Activated CD4-positive, alpha-beta memory T cell treated with anti-CD3 and anti-CD28 coated beads for 36 hours (primary cell): ENCODE measurements around the gene VSX2. TPM values are rescaled to one million over a fixed set of nuclear protein-coding genes. Genes with fewer than 3 reads are reported as not detected.

Experiments
- CTCF ChIA-PET: fragments of 350-600 bp; sonication (Branson Sonifier 250); formaldehyde crosslinking; loops from one replicate; lab custom pipeline; 2021; ENCODE audit warnings: antibody characterized with exemption, inconsistent platforms; lab: Charles Lee
- POLR2A ChIA-PET: fragments of 350-600 bp; sonication (Branson Sonifier 250); formaldehyde crosslinking; loops from one replicate; lab custom pipeline; 2021; ENCODE audit warnings: antibody characterized with exemption; lab: Charles Lee
- DNase-seq: peaks from one replicate; pipeline ENCODE4 v3.0.0-alpha.2; 2020
- H3K27ac Mint-ChIP-seq: one replicate; pipeline ENCODE4 v1.8.0; 2021; ENCODE audit warnings: mixed read lengths
- H3K27me3 Mint-ChIP-seq: one replicate; pipeline ENCODE4 v1.8.0; 2021; ENCODE audit warnings: mixed read lengths
- H3K36me3 Mint-ChIP-seq: one replicate; pipeline ENCODE4 v1.8.0; 2021; ENCODE audit warnings: mixed read lengths
- H3K4me1 Mint-ChIP-seq: one replicate; pipeline ENCODE4 v1.8.0; 2021; ENCODE audit warnings: low read depth, mixed read lengths
- H3K4me3 Mint-ChIP-seq: one replicate; pipeline ENCODE4 v1.8.0; 2021; ENCODE audit warnings: mild to moderate bottlenecking, mixed read lengths
- H3K9me3 Mint-ChIP-seq: one replicate; pipeline ENCODE4 v1.8.0; 2021; ENCODE audit warnings: mixed read lengths
- intact Hi-C: fragments of 100-400 bp; cut with micrococcal nuclease; formaldehyde crosslinking; loops from one replicate; pipeline ENCODE4 v1.15.1; 2023
- total RNA-seq, 2 experiments: library from RNA; stranded (reverse); gene quantifications; one replicate each; pipeline ENCODE4 v1.2.3, GENCODE V29; 2021

The VSX2 gene
- total RNA-seq, 2 experiments from 2014 or later = not detected

DNA sequence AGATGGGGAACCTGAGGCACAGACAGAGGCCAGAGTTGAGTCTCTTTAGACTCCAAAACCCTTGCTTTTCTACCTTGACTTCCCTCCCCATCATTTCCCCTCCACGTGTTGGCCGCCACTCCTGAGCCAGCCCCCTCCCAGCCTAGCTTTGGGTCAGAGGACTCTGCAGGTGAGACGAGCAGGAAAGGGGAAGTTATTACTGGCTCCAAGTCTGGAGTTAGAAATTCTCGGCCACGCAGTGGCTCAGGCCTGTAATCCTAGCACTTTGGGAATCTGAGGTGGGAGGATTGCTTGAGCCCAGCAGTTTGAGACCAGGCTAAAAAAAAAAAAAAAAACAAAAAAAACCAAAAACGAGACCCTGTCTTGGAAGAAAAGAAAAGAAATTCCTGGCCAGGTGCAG, 8.8 kb downstream of the VSX2 start:
- Mint-ChIP-seq H3K36me3 (no peaks in the 10 kb centered on the region), H3K27ac (no peak overlapping the region), H3K4me3 (no peak overlapping the region), H3K9me3 (no peaks in the 10 kb centered on the region), H3K4me1 (peaks cover 6% of the 10 kb centered on the region), H3K27me3 (peaks cover 46% of the 10 kb centered on the region)
- POLR2A ChIA-PET = no interaction called here
- intact Hi-C loops = no loop called here
- CTCF ChIA-PET = interaction anchor here (1.7 kb wide), 1 partner anchor 136 kb away, joined by 4 read pairs; no protein-coding TSS in a partner anchor
- no peak for DNase-seq

- intact Hi-C loops = loop anchor here (5.0 to 10.0 kb wide), 2 partner anchors 165 to 232 kb away; partner anchors contain the start of genes ALDH6A1, BBOF1, ENTPD5 and LIN52
- no peaks in the 10 kb centered on the region for H3K36me3 Mint-ChIP-seq
- peaks cover 6% of the 10 kb centered on the region for H3K4me1 Mint-ChIP-seq
- no peak overlapping the region for H3K4me3 Mint-ChIP-seq
- ChIA-PET CTCF (interaction anchor here (0.6 to 1.1 kb wide), 5 partner anchors 19 to 779 kb away, joined by 3 to 4 read pairs (median 3); partner anchors contain the start of genes ALDH6A1 and LIN52), POLR2A (no interaction called here)
- no peak overlapping the region for H3K27ac Mint-ChIP-seq
- peaks cover 30% of the 10 kb centered on the region for H3K27me3 Mint-ChIP-seq
- H3K9me3 Mint-ChIP-seq = no peaks in the 10 kb centered on the region
- DNase-seq = no peak
Observed at GRCh38 chr14:74249433-74250375, 10.5 kb downstream of the VSX2 start.

DNA sequence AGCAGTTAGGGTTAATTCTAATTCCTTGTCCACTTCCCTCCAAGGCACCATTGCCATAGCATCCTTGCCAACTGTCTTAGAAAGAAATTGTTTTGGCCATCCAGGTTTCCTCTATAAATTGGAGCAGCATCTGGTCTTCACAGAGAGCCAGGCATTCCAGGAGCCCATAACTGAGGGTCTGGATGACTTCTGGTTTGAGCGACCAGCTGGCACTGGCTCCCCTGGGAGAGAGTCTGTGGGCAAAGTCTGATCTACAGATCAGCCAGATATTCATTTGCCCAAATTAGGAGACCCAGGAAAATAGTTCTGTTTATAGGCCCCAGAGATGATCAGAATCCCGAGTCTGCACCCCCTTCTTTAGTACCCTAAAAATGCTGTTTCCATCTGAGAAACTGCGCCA, 16.0 kb downstream of the VSX2 start:
- CTCF ChIA-PET = interaction anchor here (0.8 kb wide), 1 partner anchor 9 kb away, joined by 3 read pairs; no protein-coding TSS in a partner anchor
- H3K27me3 Mint-ChIP-seq = peaks cover 17% of the 10 kb centered on the region
- H3K4me1 Mint-ChIP-seq = peaks cover 10% of the 10 kb centered on the region
- H3K27ac Mint-ChIP-seq = no peak overlapping the region
- intact Hi-C loops = loop anchor here (10.0 kb wide), 1 partner anchor 170 kb away; the partner anchor contains the start of genes ALDH6A1 and LIN52
- H3K36me3 Mint-ChIP-seq = no peaks in the 10 kb centered on the region
- POLR2A ChIA-PET = no interaction called here
- DNase-seq = no peak
- H3K9me3 Mint-ChIP-seq = no peaks in the 10 kb centered on the region
- no peak overlapping the region for H3K4me3 Mint-ChIP-seq

DNA sequence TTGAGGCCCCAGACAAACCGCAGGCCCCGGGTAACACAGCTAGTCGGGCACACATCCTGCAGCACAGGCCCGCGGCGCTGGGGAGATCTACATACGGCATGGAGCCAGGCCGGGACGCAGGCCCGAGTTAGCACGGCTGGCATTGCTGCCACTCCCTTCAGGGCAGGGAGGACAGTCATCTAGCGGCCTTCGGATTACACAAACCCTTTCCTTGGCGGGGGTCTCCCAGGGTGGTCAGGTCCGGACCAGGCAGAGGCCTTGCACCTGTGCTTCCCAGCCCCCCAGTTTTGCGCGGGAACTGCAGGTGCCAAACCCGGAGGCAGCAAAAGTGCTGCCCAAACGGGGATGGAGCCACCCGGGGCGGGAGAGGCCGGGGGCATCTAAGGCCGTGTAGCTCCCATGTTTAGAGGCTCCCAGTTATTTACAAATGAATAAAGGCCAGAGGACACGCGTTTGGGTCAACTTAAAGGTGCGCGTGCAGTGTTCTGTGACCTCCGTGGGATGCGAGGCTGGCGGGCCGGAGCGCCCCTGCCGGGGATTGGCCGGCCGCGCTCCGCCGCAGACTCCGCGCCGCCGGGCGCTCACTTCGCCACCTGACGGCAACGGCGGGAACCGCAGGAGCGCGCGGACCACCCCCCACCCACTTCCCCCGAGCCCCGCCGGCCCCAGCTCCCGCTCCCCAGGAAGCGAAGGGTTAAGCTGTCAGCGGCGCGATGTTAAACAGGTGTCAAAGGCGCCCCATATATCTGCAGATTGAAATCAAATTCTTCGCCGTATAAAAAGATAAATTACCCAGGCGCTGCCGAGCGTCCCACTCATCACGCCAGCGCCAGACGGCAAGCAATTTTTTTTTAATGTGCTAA, 18.1 kb downstream of the VSX2 start:
- H3K9me3 Mint-ChIP-seq = no peaks in the 10 kb centered on the region
- H3K27ac Mint-ChIP-seq = no peak overlapping the region
- peak overlapping the region; percentile 75 for H3K4me3 Mint-ChIP-seq
- H3K4me1 Mint-ChIP-seq = peaks cover 4% of the 10 kb centered on the region
- intact Hi-C loops = loop anchor here (10.0 kb wide), 1 partner anchor 173 kb away; the partner anchor contains the start of genes ALDH6A1 and LIN52
- peak; percentile 74 for DNase-seq
- ChIA-PET CTCF (interaction anchor here (0.6 to 2.2 kb wide), 15 partner anchors 11 to 395 kb away, joined by 3 to 10 read pairs (median 4); partner anchors contain the start of gene VSX2), POLR2A (no interaction called here)
- peaks cover 8% of the 10 kb centered on the region for H3K27me3 Mint-ChIP-seq
- H3K36me3 Mint-ChIP-seq = no peaks in the 10 kb centered on the region

- Mint-ChIP-seq H3K36me3 (no peaks in the 10 kb centered on the region), H3K27ac (no peak overlapping the region), H3K9me3 (no peaks in the 10 kb centered on the region), H3K27me3 (peaks cover 8% of the 10 kb centered on the region), H3K4me3 (peak overlapping the region; percentile 75), H3K4me1 (peaks cover 4% of the 10 kb centered on the region)
- ChIA-PET CTCF (interaction anchor here (0.7 to 2.2 kb wide), 10 partner anchors 10 to 163 kb away, joined by 3 to 10 read pairs (median 4); partner anchors contain the start of gene VSX2), POLR2A (no interaction called here)
- DNase-seq = peak; percentile 10
- intact Hi-C loops = loop anchor here (10.0 kb wide), 1 partner anchor 173 kb away; the partner anchor contains the start of genes ALDH6A1 and LIN52
Observed at GRCh38 chr14:74257941-74258763, 18.9 kb downstream of the VSX2 start.

GRCh38 chr14:74258764-74259035, 19.5 kb downstream of the VSX2 start:
- ChIA-PET POLR2A (no interaction called here), CTCF (interaction anchor here (0.7 to 2.2 kb wide), 4 partner anchors 20 to 163 kb away, joined by 3 to 10 read pairs (median 4); partner anchors contain the start of gene VSX2)
- intact Hi-C loops = loop anchor here (10.0 kb wide), 1 partner anchor 174 kb away; the partner anchor contains the start of genes ALDH6A1 and LIN52

DNA sequence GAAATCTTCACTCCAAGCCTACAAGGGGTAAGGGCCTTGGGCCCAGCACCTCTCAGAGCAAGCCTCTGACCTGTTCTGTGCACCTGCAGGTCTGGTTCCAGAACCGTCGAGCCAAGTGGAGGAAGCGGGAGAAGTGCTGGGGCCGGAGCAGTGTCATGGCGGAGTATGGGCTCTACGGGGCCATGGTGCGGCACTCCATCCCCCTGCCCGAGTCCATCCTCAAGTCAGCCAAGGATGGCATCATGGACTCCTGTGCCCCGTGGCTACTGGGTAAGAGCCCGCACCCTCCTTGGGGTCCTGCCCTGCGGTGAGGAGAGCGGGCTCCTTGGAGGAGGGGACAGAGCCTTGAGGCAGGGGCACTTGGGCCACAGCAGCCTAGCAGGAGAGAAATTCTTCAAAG, 20.3 kb downstream of the VSX2 start:
- ChIA-PET CTCF (interaction anchor here (1.0 kb wide), 1 partner anchor 37 kb away, joined by 4 read pairs; no protein-coding TSS in a partner anchor), POLR2A (no interaction called here)
- H3K27me3 Mint-ChIP-seq = peaks cover 8% of the 10 kb centered on the region
- no peak overlapping the region for H3K27ac Mint-ChIP-seq
- H3K9me3 Mint-ChIP-seq = no peaks in the 10 kb centered on the region
- intact Hi-C loops = loop anchor here (10.0 kb wide), 1 partner anchor 175 kb away; the partner anchor contains the start of genes ALDH6A1 and LIN52
- H3K4me3 Mint-ChIP-seq = no peak overlapping the region
- peaks cover 4% of the 10 kb centered on the region for H3K4me1 Mint-ChIP-seq
- no peaks in the 10 kb centered on the region for H3K36me3 Mint-ChIP-seq
- no peak for DNase-seq

More at GRCh38 chr14:74258764-74259035, 19.5 kb downstream of the VSX2 start:
- no peaks in the 10 kb centered on the region for H3K9me3 Mint-ChIP-seq
- H3K4me1 Mint-ChIP-seq = peaks cover 4% of the 10 kb centered on the region
- H3K36me3 Mint-ChIP-seq = no peaks in the 10 kb centered on the region
- H3K27ac Mint-ChIP-seq = no peak overlapping the region
- H3K27me3 Mint-ChIP-seq = peaks cover 8% of the 10 kb centered on the region
- no peak overlapping the region for H3K4me3 Mint-ChIP-seq
- DNase-seq = no peak

DNA sequence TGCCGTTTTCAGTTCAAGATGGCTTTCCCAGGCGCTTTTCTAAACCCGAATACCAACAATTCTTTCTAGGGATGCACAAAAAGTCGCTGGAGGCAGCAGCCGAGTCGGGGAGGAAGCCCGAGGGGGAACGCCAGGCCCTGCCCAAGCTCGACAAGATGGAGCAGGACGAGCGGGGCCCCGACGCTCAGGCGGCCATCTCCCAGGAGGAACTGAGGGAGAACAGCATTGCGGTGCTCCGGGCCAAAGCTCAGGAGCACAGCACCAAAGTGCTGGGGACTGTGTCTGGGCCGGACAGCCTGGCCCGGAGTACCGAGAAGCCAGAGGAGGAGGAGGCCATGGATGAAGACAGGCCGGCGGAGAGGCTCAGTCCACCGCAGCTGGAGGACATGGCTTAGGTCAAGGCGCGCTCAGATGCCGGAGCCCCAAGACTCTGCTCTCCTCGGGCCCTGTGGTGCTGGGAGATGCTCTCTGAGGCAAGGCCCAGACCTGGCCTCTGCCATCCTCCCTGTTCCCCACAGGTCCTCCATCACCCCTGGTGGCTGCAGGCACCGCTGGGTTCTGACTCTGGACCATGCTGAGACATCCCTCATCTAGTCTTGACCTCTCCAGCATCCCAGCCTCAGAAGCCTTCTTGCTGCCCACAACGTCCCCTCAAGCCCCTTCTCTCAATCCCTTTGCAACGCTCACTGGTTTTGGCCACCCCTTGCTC, 21.4 kb downstream of the VSX2 start:
- CTCF ChIA-PET = interaction anchor here (0.9 kb wide), 1 partner anchor 21 kb away, joined by 3 read pairs; the partner anchor contains the start of gene VSX2
- H3K27me3 Mint-ChIP-seq = peaks cover 8% of the 10 kb centered on the region
- no peak for DNase-seq
- intact Hi-C loops = no loop called here
- peaks cover 4% of the 10 kb centered on the region for H3K4me1 Mint-ChIP-seq
- H3K27ac Mint-ChIP-seq = no peak overlapping the region
- no peaks in the 10 kb centered on the region for H3K9me3 Mint-ChIP-seq
- H3K36me3 Mint-ChIP-seq = no peaks in the 10 kb centered on the region
- POLR2A ChIA-PET = no interaction called here
- H3K4me3 Mint-ChIP-seq = no peak overlapping the region

DNA sequence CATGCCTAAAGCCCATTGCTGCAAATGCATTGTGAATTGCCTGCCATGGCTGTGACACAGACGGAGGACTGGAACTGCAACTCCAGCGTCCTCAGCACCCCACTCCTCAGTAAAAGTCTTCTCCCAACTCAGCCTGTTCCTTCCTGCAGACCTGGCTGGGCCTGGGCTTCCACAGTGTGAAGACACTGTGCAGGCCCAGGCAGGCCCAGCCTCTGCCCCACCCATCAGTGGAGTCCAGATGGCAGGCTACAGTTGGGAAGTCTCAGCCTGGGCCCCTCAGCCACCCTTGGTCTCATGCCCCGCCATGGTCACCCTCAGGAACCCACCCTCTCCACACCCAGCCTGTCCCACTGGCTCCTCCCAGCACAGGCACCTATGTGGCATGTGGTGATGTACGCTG, 22.0 kb downstream of the VSX2 start:
- DNase-seq = no peak
- no peak overlapping the region for H3K4me3 Mint-ChIP-seq
- POLR2A ChIA-PET = no interaction called here
- intact Hi-C loops = no loop called here
- peaks cover 4% of the 10 kb centered on the region for H3K4me1 Mint-ChIP-seq
- H3K36me3 Mint-ChIP-seq = no peaks in the 10 kb centered on the region
- peaks cover 8% of the 10 kb centered on the region for H3K27me3 Mint-ChIP-seq
- CTCF ChIA-PET = interaction anchor here (0.9 kb wide), 1 partner anchor 22 kb away, joined by 3 read pairs; the partner anchor contains the start of gene VSX2
- H3K27ac Mint-ChIP-seq = no peak overlapping the region
- H3K9me3 Mint-ChIP-seq = no peaks in the 10 kb centered on the region

GRCh38 chr14:74262076-74262475, 22.8 kb downstream of the VSX2 start:
- Mint-ChIP-seq H3K27ac (no peak overlapping the region), H3K27me3 (peaks cover 5% of the 10 kb centered on the region), H3K9me3 (no peaks in the 10 kb centered on the region), H3K36me3 (no peaks in the 10 kb centered on the region), H3K4me1 (peaks cover under 1% of the 10 kb centered on the region), H3K4me3 (no peak overlapping the region)
- intact Hi-C loops = no loop called here
- ChIA-PET POLR2A (no interaction called here), CTCF (no interaction called here)
- DNase-seq = no peak
